GM18519 (cell line): ENCODE data around the gene C1orf122.

Experiments used
- ATAC-seq: cut with Tn5 transposase; IDR thresholded peaks from one replicate; pipeline ENCODE4 v1.9.1; 2021; ENCODE audit warnings: mild to moderate bottlenecking, moderate library complexity; ENCODE audit not compliant: unreplicated experiment, low FRiP score

C1orf122 gene

DNA sequence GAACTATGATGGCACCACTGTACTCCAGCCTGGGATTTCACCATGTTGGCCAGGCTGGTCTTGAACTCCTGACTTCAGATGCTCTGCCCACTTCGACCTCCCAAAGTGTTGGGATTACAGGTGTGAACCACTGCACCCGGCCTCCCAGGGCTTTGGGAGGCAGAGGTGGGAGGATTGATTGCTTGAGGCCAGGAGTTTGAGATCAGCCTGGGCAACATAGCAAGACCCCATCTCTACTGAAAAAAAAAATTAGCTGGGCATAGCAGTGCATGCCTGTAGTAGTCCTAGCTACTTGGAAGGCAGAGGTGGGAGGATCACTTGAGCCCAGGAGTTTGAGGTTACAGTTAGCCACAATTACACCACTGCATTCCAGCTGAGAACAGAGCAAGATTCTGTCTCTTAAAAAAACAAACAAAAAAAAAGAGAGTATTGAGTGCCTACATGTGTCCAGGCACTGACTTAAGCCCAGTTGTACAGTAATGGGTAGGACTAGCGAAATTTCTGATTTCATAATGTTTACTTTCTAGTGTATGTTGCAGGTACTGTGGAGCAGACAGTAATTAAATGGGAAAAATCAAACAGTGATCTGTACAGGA, 9.7 kb upstream of the C1orf122 start:
- no peak for ATAC-seq

DNA sequence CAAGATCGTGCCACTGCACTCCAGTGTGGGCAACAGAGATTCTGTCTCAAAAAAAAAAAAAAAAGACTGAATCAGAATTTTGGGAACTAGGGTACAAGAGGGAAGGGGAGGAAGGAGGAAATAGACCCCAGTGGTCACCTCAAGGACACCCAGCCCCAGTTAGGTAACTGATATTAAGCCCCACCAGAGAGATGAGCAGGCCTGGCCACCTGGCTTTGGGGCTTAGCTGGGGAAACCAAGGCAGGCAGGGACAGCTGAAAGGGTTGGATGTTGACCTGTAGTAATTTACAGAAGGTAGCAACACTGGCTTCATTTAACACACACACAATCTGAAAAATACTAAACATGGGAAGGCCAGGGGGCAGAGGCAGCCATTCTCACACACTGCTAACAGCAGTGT, 5.2 kb upstream of the C1orf122 start:
- ATAC-seq, result no peak

DNA sequence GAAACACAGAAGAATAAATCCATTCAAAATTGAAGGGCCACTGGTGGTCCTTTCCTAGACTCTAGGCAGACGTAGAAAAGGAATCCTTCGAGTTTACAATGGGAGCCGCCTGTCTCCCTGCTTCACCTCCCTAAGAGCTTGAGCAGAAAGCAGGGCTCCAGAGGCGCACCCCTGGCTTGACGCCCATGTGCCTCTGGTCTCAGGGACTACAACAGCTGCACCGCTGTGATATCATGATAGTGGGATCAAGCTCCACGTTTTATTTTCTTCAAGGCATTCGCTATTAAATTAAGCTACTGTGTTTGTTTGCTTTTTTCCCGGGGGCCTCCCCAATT, 403 bp upstream of the C1orf122 start:
- no peak for ATAC-seq

DNA sequence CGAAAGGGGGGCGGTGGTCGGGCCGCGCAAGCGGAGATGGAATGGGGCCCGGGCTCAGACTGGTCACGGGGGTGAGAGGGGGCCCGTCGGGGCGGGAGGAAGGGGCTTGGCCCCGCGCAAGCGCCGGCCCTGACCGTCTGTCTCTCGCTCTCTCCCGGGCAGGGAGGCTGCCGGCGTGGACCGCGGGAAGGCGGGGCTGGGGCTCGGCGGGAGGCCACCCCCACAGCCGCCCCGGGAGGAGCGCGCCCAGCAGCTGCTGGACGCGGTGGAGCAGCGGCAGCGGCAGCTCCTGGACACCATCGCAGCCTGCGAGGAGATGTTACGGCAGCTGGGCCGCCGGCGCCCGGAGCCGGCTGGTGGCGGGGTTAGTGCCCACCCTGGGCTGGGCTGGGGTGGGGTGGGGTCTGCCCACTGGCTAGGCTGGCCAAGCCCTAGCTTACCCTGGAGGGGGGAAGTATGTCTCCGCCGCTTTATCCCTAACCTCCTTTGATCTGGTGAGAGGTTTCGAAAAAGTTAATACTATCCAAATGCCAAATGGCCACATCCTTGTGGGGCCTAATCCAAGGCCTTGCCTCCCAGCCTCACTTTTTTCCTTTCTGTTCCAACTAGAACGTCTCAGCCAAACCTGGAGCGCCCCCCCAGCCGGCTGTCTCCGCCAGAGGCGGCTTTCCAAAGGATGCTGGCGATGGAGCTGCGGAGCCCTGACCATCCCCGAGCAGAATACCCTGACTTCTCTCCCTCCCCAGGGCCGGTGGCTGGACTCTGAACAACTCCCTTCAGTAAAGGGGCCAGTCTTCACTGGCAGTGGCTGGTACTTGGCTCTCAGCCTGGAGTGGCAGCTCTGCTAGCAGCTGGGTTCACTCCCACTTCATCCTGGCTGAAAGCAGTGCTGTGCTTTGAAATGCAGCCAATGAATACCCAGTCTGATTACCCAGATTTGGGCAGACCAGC, 1.1 kb downstream of the C1orf122 start:
- peak; percentile 16 for ATAC-seq

DNA sequence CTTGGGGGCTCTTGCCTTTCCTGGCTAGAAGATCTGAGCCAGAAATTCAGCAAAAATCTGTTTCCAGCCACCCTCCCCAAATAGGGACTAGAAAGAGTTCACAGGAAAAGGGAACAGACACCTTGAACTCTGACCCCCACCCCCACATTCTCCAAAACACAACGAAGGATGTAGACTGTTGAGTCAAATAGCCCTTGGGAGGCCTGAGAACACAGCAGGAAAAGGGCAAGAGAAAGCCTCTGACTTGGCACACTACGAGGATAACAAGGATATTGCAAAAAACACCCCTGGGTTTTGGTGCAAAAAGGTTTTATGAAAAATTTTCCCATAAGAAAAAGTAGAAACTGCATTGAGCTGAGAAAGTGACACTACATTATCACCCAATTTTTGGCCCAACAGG, 2.4 kb downstream of the C1orf122 start:
- ATAC-seq, result no peak

DNA sequence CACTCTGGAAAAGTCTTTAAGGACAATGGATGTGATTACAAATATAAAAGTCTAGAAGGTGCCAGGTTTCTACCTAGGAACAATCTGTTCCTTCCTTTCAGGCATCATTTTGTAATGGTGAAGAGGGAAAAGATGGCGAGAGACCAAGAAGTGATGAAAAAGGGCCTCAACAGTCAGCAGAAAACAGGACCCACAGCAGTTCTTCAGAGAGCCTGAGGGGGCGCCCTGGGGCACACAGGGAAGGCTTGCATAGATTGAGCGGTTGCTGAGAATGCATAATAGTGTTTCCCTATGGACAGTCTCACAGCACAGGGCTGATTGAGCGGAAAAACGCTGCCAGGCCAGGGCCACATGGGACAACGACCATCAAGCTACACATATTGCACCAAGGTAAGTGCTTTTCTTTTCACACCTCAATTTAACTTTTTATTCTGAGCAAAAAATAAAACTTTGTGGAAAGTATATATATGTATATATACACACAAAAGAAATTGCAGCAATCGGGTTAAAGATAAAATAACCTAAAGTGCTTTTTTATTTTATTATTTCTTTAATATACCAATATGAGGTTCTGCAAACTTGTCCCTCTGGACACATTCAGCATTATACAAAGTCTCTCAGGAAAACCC, 3.6 kb downstream of the C1orf122 start:
- no peak for ATAC-seq

DNA sequence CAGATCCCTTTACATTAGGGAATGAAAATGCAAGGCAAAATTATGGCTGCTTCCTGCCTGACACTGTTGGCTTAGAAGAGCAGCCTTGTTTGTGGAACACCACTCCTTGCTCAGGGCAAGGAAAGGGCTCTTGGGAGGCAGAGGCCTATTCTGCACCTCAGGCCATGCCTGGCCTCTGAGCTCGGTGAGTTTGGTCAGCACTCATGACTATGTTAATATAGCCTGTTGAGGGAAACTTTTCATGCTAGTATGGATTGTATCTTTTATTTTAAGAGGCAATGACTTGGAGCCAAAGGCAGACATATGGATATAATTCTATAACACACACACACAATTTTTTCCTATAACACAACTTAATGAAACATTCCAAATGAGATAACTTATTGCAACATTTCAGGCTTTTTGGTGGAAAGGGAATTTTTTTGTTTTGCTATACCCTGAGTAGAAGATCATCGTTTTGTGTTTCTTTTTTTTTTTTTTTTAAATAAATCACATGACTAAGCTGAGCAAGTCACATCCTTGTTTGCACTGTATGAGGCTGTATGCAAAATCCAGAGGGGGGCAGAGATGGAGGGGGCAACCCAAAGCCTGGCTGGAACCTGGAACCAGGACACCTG, 6.0 kb downstream of the C1orf122 start:
- ATAC-seq, result no peak

DNA sequence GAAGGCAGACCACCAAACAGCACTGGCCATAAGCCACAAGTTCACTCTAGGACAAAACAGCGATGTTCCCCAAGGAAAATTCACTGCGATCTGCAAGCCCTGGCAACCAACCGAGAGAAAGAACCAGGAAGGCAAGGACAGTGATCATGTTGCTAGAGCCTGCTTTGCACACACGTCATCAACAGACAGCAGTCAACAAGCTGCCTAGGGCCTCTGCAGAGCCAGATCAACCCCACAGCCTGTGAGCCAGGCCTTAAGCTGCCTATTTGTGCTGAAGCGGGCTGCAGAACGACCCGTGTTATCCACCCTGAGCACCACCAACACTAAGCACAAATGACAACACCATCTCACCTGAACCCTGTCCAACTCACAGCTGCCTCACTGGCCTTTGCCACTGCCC, 6.7 kb downstream of the C1orf122 start:
- ATAC-seq, result no peak

DNA sequence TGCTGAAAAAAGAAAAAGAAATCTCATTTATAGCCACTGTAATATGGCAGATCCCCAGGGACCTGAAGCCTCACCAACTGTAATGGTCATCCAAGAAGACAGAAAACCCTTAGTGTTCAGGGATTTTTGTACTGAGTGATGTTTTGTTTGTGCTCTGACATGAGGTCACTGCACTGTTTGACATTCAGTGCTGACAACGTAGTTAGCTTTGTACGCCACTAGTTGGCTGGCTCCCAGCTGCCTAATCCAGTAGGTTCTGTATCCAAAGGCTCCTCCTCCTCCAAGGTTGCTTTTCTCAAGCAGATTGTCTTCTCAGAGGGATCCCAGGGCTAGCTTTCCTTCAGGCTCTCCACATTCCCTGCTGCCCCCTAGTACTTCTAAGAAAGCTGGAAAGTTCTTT, 9.9 kb downstream of the C1orf122 start:
- ATAC-seq, result no peak

DNA sequence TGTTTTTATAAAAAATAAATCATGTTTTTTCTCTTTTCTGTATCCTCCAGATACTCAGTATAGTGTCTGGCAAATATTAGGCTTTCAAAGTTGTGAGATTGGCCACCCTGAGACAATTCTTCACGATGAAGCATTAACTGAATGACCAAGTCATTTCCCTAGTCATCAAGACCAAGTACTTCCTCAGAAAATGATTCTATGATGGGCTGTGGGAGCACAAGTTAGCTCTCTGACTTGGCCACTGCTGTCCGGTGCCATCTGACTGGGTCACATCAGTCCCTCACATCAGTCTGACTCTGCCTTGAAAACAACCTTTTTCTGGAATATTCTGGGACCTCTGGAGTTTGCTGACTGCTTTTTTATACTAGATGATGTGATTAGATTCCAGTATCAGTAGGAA, 13.9 kb downstream of the C1orf122 start:
- no peak for ATAC-seq

DNA sequence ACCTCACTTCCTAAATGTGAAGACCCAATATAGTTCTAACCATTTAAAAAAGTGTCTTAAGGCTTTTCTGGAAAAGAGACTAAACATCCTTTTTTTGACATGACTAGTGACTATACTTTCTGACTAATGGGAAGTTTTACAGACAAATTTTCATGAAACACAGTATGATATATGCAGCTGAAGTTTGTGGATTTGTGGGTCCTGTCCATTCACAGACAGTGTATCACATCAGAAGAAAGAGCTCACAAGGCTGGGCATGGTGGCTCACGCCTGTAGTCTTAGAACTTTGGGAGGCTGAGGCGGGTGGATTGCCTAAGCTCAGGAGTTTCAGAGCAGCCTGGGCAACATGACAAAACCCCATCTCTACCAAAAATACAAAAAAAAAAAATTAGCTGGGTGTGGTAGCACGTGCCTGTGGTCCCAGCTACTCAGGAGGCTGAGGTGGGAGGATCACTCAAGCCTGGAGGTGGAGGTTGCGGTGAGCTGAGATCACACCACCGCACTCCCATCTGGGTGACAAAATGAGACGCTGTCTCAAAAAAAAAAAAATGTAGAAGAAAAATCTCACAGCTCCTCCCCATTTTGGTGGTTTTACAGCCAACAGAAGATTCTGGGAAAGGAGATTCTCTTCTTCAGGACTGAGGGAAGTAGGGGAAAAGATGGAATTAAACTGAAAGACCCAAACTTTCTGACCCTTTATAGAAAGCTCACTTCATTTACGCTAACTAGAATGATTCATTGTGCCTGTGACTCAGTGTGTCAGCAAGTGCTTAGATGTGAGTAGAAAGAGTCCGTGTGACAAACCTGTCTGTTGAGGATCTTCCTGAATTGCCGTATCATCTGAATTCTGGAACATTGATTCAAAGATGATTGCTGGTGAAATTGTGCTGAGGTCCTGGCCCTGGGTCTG, 15.6 kb downstream of the C1orf122 start:
- no peak for ATAC-seq

DNA sequence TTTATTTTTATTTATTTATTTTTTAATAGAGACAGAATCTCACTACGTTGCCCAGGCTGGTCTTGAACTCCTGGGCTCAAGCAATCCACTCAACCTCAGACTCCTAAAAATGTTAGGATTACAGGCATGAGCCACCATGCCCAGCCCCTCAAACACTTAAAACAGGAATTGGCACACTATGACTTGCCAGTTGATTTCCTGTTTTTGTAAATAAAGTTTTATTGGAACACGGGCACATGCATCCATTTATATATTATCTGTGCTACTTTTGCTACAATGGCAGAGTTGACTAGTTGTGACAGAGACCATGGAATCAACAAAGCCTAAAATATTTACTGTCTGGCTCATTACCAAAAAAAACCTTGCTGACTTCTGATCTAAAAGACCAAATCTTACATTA, 16.4 kb downstream of the C1orf122 start:
- no peak for ATAC-seq

DNA sequence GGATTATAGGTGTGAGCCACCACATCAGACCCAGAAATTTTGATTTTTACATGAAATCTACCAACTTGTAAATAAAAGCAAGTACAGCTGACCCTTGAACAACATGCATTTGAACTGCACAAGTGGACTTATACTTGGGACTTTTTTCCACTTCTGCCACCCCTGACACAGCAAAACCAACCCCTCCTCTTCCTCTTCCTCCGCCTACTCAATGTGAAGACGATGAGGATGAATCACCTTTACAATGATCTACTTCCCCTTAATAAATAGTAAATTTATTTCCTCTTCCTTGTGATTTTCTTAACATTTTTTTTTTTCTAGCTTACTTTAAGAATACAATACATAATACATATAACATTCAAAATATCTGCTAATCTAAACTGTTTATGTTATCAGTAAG, 17.9 kb downstream of the C1orf122 start:
- ATAC-seq, result no peak

DNA sequence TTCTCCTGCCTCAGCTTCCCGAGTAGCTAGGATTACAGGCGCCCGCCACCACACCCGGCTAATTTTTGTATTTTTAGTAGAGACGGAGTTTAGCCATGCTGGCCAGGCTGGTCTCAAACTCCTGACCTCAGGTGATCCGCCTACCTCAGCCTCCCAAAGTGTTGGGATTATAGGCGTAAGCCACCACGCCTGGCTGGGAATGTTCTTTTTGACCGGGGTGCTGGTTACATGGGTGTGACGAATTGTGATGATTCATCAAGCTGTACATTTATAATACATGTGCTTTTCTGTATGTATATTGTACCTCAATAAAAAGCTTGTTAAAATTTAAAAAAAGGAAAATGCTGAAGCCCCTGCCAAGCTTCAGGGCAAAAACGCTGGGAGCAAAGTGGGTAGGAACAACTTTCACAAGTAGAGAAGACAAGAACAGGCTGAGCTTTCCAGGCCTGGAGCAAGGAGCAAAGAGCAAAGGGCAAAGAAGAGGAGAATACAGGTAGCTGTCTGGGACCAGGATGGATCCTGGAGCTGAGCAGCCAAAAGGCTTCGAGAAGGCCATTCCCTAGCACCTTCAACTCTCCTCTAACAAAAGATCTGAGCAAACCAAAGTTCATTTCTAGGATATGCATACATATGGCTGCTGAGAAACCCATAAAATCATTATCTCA, 21.0 kb downstream of the C1orf122 start:
- ATAC-seq, result no peak

DNA sequence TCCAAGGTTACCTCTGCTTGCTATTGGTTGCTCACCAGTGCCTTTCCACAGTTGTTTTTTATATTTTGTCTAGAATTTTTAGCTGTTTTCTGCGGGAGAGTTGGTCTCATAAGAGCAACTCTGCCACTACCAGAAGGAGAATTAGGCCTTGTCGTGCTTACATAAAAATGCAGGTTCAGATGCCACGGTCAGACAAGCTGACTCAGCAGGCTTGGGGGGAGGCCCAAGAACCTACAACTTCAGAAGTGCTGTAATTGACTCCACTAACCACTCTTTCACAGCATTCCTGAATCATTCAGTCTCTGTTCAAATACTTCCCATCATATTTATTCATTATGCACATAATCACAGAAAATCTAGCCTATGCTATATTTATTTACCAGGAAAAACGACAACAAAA, 23.5 kb downstream of the C1orf122 start:
- no peak for ATAC-seq

DNA sequence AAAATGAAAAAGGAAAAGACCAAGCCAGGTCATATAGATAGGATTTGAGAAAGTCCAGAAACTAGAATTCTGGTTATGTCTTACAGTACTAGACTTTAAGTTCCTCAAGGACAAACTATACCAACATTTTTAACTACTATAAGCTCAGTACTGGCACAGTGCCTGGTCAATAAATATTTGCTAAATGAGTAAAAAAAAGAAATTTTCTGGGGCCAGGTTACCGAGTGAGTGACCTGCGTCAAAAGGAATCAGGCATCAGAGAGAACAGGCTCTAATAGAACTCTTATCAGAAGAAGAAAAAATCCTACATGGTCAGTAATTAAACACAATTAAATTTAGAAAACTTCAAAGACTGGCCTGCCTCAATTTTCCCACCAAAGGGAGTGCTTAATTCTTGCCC, 24.2 kb downstream of the C1orf122 start:
- ATAC-seq, result no peak

DNA sequence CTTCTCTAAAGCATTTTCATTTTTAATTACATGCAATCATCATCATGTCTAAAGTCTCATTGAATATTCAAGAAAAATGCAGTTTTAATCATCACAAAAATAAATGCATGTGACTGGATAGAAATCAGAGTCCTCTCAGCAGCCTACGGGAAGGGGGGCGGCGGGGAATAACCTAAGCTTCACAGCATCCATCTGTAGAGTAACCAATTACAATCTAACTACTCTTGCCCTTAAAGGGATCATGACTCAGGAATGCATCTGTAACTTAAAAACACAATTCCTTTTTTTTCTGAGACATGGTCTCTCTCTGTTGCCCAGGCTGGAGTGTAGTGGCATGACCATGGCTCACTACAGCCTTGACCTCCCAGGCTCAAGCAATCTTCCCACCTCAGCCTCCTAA, 29.2 kb downstream of the C1orf122 start:
- no peak for ATAC-seq

DNA sequence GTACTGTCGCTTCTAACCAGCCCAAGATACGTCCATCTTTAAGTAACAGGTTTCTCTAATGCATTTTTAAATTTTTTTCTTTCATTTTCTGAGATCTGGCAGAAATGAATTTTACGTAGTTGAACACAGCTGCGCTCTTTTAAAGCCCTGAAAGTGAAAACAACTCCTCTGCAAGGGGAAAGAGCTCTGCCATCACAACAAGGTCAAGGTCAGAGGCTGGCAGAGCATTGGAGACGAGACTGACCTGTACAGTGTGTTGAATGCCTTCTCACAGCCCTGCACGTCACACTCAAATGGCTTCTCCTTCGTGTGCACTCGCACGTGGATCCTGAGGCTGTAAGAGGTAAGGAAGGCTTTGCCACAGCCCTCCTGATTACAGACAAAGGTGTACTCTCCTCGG, 32.1 kb downstream of the C1orf122 start:
- no peak for ATAC-seq

DNA sequence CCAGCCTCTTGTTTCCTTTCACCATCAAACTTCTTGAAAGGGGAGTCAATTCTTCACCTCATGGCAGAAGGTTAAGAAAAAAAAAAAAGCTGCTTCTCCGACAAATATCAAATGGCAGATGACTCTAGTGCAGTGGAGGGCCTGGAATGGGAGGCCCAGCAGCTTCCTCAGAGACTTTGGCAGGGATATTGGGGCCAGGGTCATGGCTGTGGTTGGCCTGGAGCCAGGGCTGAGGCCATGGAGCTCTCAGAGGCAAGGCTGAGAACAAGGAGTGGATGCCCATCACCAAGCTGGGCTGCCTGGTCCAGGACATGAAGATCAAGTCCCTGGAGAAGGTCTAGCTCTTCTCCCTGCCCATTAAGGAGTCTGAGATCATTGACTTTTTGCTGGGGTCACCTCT, 33.1 kb downstream of the C1orf122 start:
- no peak for ATAC-seq

DNA sequence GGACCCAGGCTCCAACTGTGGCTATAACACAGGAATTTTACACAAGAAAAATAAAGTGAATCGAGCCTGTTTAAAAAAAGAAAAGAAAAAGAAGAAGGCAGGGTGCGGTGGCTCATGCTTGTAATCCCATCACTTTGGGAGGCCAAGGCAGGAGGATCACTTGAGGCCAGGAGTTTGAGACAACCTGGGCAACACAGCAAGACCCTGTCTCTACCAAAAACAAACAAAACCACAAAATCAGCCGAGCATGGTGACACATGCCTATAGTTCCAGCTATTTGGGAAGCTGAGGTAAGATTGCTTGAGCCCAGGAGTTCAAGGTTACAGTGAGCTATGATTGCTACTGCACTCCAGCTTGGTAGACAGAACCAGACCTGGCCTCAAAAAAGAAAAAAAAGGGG, 34.1 kb downstream of the C1orf122 start:
- ATAC-seq, result no peak
